ENCODE data around the gene LTBR.

GRCh38 chr12:6342140-6342889 lies 41.6 kb upstream of the LTBR start:
- TF ChIP-seq, protein P1, sequence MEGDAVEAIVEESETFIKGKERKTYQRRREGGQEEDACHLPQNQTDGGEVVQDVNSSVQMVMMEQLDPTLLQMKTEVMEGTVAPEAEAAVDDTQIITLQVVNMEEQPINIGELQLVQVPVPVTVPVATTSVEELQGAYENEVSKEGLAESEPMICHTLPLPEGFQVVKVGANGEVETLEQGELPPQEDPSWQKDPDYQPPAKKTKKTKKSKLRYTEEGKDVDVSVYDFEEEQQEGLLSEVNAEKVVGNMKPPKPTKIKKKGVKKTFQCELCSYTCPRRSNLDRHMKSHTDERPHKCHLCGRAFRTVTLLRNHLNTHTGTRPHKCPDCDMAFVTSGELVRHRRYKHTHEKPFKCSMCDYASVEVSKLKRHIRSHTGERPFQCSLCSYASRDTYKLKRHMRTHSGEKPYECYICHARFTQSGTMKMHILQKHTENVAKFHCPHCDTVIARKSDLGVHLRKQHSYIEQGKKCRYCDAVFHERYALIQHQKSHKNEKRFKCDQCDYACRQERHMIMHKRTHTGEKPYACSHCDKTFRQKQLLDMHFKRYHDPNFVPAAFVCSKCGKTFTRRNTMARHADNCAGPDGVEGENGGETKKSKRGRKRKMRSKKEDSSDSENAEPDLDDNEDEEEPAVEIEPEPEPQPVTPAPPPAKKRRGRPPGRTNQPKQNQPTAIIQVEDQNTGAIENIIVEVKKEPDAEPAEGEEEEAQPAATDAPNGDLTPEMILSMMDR (IDR thresholded peaks at IDR 0.05; ENCODE audit: insufficient read depth, low read length, poor library complexity, severe bottlenecking) = no peak
- no peak for TF ChIP-seq EZH2phosphoT487 (conservative IDR thresholded peaks at IDR 0.05; ENCODE audit: low read length)

Data from SU-DHL-6 (cell line).